Measurements from ENCODE around the gene UNG.

DNA sequence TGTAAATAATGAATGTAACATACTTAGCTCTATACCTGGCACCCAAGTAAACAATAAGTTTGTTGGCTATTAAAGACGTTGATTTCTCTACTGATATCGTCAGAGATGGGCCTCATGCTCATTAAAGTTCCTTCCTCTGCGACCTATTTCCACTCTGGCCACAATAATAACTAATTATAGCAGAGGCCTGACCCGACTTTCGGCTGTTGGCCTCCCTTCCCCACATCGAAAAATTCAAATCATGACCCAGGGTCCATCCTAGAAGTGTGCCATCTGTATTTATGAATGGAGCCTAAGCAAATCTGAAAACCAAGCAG is 45.3 kb upstream of the UNG start:
- TF ChIP-seq, protein P1, sequence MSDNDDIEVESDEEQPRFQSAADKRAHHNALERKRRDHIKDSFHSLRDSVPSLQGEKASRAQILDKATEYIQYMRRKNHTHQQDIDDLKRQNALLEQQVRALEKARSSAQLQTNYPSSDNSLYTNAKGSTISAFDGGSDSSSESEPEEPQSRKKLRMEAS (IDR thresholded peaks at IDR 0.05; ENCODE audit: insufficient read depth, insufficient read length): no peak
- TF ChIP-seq EZH2 (IDR thresholded peaks at IDR 0.05; ENCODE audit: borderline replicate concordance, low read depth, low read length, severe bottlenecking) (no peak), FOS (IDR thresholded peaks at IDR 0.05; ENCODE audit: borderline replicate concordance, insufficient read depth, low read length) (no peak), POLR2A (IDR thresholded peaks at IDR 0.05; ENCODE audit: low read depth, low read length) (no peak), POLR2AphosphoS5 (IDR thresholded peaks at IDR 0.05; ENCODE audit: insufficient read depth, low read depth, low read length) (no peak)
- TF ChIP-seq, protein P2, sequence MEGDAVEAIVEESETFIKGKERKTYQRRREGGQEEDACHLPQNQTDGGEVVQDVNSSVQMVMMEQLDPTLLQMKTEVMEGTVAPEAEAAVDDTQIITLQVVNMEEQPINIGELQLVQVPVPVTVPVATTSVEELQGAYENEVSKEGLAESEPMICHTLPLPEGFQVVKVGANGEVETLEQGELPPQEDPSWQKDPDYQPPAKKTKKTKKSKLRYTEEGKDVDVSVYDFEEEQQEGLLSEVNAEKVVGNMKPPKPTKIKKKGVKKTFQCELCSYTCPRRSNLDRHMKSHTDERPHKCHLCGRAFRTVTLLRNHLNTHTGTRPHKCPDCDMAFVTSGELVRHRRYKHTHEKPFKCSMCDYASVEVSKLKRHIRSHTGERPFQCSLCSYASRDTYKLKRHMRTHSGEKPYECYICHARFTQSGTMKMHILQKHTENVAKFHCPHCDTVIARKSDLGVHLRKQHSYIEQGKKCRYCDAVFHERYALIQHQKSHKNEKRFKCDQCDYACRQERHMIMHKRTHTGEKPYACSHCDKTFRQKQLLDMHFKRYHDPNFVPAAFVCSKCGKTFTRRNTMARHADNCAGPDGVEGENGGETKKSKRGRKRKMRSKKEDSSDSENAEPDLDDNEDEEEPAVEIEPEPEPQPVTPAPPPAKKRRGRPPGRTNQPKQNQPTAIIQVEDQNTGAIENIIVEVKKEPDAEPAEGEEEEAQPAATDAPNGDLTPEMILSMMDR (IDR thresholded peaks at IDR 0.05; ENCODE audit: extremely low read depth in 1 of 2, insufficient read depth in 1 of 2, low read depth in 1 of 2, low read length in 2 of 2): no peak

Measured in endothelial cell of umbilical vein (primary cell).